Measurements from ENCODE around the gene ATP11A. TPM values are rescaled to one million over a fixed set of nuclear protein-coding genes. Genes with fewer than 3 reads are reported as not detected.

The ATP11A gene
- total RNA-seq, 4 donors from 2014 or later: 23.3 to 35.5 (median 31.1) TPM

DNA sequence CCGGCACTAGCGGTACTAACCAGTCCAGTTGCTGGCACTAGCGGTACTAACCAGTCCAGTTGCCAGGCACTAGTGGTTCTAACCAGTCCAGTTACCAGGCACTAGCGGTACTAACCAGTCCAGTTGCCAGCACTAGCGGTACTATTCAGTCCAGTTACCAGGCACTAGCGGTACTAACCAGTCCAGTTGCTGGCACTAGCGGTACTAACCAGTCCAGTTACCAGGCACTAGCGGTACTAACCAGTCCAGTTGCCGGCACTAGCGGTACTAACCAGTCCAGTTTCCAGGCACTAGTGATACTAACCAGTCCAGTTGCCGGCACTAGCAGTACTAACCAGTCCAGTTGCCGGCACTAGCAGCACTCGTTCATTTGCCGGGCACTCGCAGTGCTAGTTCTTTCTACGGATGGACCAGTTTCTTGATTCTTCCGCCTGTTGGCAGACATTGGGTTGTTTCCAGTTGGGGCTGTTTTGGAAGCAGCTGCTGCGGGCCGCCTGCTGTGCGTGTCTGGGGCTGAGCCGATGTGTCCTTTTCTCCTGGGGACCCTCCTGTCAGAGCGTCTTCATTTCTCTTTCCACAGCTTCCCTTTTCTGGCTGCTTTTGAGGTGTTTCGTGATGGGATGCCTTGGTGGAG lies 155.8 kb downstream of the ATP11A start:
- intact Hi-C loops (cut with DNase I; ENCODE audit: low total_unique reads): no loop called here
- DNase-seq (ENCODE audit: low spot score in 2 of 2): no peak
- 78 to 92% methylated on average over 16 to 23 of the region's 23 CpGs for WGBS, 2 donors
- TF ChIP-seq POLR2A (IDR thresholded peaks at IDR 0.05): no peak
- no peak for TF ChIP-seq CTCF (IDR thresholded peaks at IDR 0.05)
- no peak overlapping the region for H3K4me3 ChIP-seq (ENCODE audit: low read depth, poor library complexity, severe bottlenecking)

- no peak for TF ChIP-seq CTCF (IDR thresholded peaks at IDR 0.05)
- no peak for TF ChIP-seq POLR2A (IDR thresholded peaks at IDR 0.05)
- WGBS, 2 donors: 91 to 92% methylated on average over 21 of the region's 23 CpGs
- no peak for DNase-seq (ENCODE audit: low spot score in 2 of 2)
- no peak overlapping the region for H3K4me3 ChIP-seq (ENCODE audit: low read depth, poor library complexity, severe bottlenecking)
- intact Hi-C loops (cut with DNase I; ENCODE audit: low total_unique reads): no loop called here
These were observed 156.7 kb downstream of the ATP11A start for GRCh38 chr13:112846411-112847115.

DNA sequence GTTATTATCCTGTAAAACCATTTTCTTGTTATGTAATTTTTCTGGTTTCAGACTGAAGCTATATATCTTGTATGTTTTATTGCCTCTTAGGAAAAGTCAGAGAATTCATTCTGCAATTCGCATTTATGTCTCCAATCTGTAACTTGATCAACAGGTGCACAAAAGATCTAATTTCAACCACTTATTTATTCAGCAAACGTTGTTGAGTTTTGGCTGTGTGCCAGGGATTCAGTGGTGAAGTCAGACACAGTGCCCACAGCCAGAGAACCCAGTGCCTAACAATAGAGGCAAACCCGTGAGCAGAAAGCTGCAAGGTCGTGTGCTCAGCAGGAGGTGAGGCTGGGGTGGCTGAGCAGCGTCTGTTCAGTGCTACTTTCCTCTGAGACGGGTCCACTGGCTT lies 159.7 kb downstream of the ATP11A start:
- TF ChIP-seq CTCF (IDR thresholded peaks at IDR 0.05): no peak
- no peak for TF ChIP-seq POLR2A (IDR thresholded peaks at IDR 0.05)
- DNase-seq (ENCODE audit: low spot score in 2 of 2): no peak
- 74 to 80% methylated on average over 6 of the region's 6 CpGs for WGBS, 2 donors
- intact Hi-C loops (cut with DNase I; ENCODE audit: low total_unique reads): no loop called here
- H3K4me3 ChIP-seq (ENCODE audit: low read depth, poor library complexity, severe bottlenecking): no peak overlapping the region

- no peak overlapping the region for H3K4me3 ChIP-seq (ENCODE audit: low read depth, poor library complexity, severe bottlenecking)
- intact Hi-C loops (cut with DNase I; ENCODE audit: low total_unique reads): no loop called here
- no peak for TF ChIP-seq CTCF (IDR thresholded peaks at IDR 0.05)
- TF ChIP-seq POLR2A (IDR thresholded peaks at IDR 0.05): no peak
- no peak for DNase-seq (ENCODE audit: low spot score in 2 of 2)
- 96 to 98% methylated on average over 6 of the region's 6 CpGs for WGBS, 2 donors
These were observed 160.4 kb downstream of the ATP11A start for GRCh38 chr13:112850273-112850672.

- no peak overlapping the region for H3K4me3 ChIP-seq (ENCODE audit: low read depth, poor library complexity, severe bottlenecking)
- intact Hi-C loops (cut with DNase I; ENCODE audit: low total_unique reads): no loop called here
- 86 to 95% methylated on average over 13 of the region's 13 CpGs for WGBS, 2 donors
- DNase-seq (ENCODE audit: low spot score in 2 of 2): no peak
- TF ChIP-seq POLR2A (IDR thresholded peaks at IDR 0.05) (no peak), CTCF (IDR thresholded peaks at IDR 0.05) (no peak)
These were observed 161.5 kb downstream of the ATP11A start for GRCh38 chr13:112851107-112852038.
